H9 (cell line): ENCODE measurements around the gene LIPC. TPM values are rescaled to one million over a fixed set of nuclear protein-coding genes. Genes with fewer than 3 reads are reported as not detected.

Source experiments
- DNase-seq: peaks from one replicate; pipeline ENCODE4 v3.0.0-alpha.2; 2017
- H2AFZ ChIP-seq: one replicate; pipeline ENCODE4 v1.6.1; 2013; ENCODE audit warnings: mild to moderate bottlenecking, low read length, control low read depth, moderate library complexity
- H2AK5ac ChIP-seq: 2 replicates; pipeline ENCODE4 v1.6.1; 2013; ENCODE audit warnings: low read length, control low read depth, mixed read lengths; ENCODE audit not compliant: insufficient read length
- H2BK120ac ChIP-seq: one replicate; pipeline ENCODE4 v1.6.1; 2013; ENCODE audit warnings: low read depth, mild to moderate bottlenecking, low read length, control low read depth, inconsistent platforms; ENCODE audit not compliant: poor library complexity, severe bottlenecking
- H2BK12ac ChIP-seq: 2 replicates; pipeline ENCODE4 v1.6.1; 2013; ENCODE audit warnings: low read length, control low read depth, mixed read lengths, low read depth; ENCODE audit not compliant: insufficient read length
- H2BK15ac ChIP-seq: 2 replicates; pipeline ENCODE4 v1.6.1; 2013; ENCODE audit warnings: low read depth, low read length, control low read depth
- H2BK20ac ChIP-seq: one replicate; pipeline ENCODE4 v1.6.1; 2013; ENCODE audit warnings: low read depth, mild to moderate bottlenecking, low read length, control low read depth, inconsistent platforms; ENCODE audit not compliant: poor library complexity, severe bottlenecking
- H2BK5ac ChIP-seq: 2 replicates; pipeline ENCODE4 v1.6.1; 2013; ENCODE audit warnings: low read length, control low read depth, mixed read lengths; ENCODE audit not compliant: insufficient read length
- H3K14ac ChIP-seq: 2 replicates; pipeline ENCODE4 v1.6.1; 2013; ENCODE audit warnings: low read length, control low read depth; ENCODE audit not compliant: insufficient read depth
- H3K18ac ChIP-seq: 2 replicates; pipeline ENCODE4 v1.6.1; 2013; ENCODE audit warnings: low read depth, mild to moderate bottlenecking, mixed read lengths, low read length, control low read depth; ENCODE audit not compliant: insufficient read length
- H3K23ac ChIP-seq: 2 replicates; pipeline ENCODE4 v1.6.1; 2013; ENCODE audit warnings: low read length, control low read depth, mixed read lengths, low read depth; ENCODE audit not compliant: insufficient read length
- H3K23me2 ChIP-seq: 2 replicates; pipeline ENCODE4 v1.6.1; 2013; ENCODE audit warnings: low read depth, mild to moderate bottlenecking, mixed read lengths, low read length, control low read depth; ENCODE audit not compliant: insufficient read length, poor library complexity, severe bottlenecking
- H3K27ac ChIP-seq: 2 replicates; pipeline ENCODE4 v1.5.1; 2013; ENCODE audit warnings: low read length, control low read depth, mixed read lengths, low read depth; ENCODE audit not compliant: insufficient read length
- H3K27me3 ChIP-seq: 2 replicates; pipeline ENCODE4 v1.6.1; 2013; ENCODE audit warnings: low read length, control low read depth, inconsistent platforms; ENCODE audit not compliant: insufficient read depth
- H3K4ac ChIP-seq: 2 replicates; pipeline ENCODE4 v1.6.1; 2013; ENCODE audit warnings: low read depth, mild to moderate bottlenecking, control low read depth, inconsistent platforms, low read length, moderate library complexity
- H3K4me1 ChIP-seq: 2 replicates; pipeline ENCODE4 v1.6.1; 2013; ENCODE audit warnings: low read length, control low read depth, inconsistent platforms; ENCODE audit not compliant: insufficient read depth
- H3K4me2 ChIP-seq: 2 replicates; pipeline ENCODE4 v1.6.1; 2013; ENCODE audit warnings: low read length, control low read depth, mixed read lengths; ENCODE audit not compliant: insufficient read length, insufficient read depth
- H3K56ac ChIP-seq: 2 replicates; pipeline ENCODE4 v1.6.1; 2013; ENCODE audit warnings: low read depth, mild to moderate bottlenecking, mixed read lengths, low read length, control low read depth; ENCODE audit not compliant: insufficient read length
- H3K79me1 ChIP-seq: 2 replicates; pipeline ENCODE4 v1.6.1; 2013; ENCODE audit warnings: low read depth, mild to moderate bottlenecking, moderate library complexity, low read length, control low read depth, inconsistent platforms; ENCODE audit not compliant: insufficient read depth, poor library complexity, severe bottlenecking
- H3K79me2 ChIP-seq: 2 replicates; pipeline ENCODE4 v1.6.1; 2013; ENCODE audit warnings: low read length, control low read depth, inconsistent platforms; ENCODE audit not compliant: insufficient read depth
- H3K9ac ChIP-seq: 2 replicates; pipeline ENCODE4 v1.6.1; 2013; ENCODE audit warnings: low read length, control low read depth, mixed read lengths; ENCODE audit not compliant: insufficient read length; ENCODE audit errors: extremely low read depth
- H3K9me3 ChIP-seq: one replicate; pipeline ENCODE4 v1.6.1; 2013; ENCODE audit warnings: low read depth, low read length, inconsistent platforms; ENCODE audit not compliant: control insufficient read depth
- H3T11ph ChIP-seq: one replicate; pipeline ENCODE4 v1.6.1; 2013; ENCODE audit warnings: mild to moderate bottlenecking, low read length, control low read depth, inconsistent platforms
- H4K20me1 ChIP-seq: one replicate; pipeline ENCODE4 v1.6.1; 2013; ENCODE audit not compliant: control insufficient read depth, insufficient read length, insufficient read depth
- H4K5ac ChIP-seq: 2 replicates; pipeline ENCODE4 v1.6.1; 2013; ENCODE audit warnings: low read depth, mild to moderate bottlenecking, mixed read lengths, low read length, control low read depth; ENCODE audit not compliant: insufficient read length
- H4K8ac ChIP-seq: replicated peaks from 2 replicates; pipeline ENCODE4 v1.6.1; 2013; ENCODE audit warnings: low read length, control low read depth, mixed read lengths, low read depth; ENCODE audit not compliant: insufficient read length
- H4K91ac ChIP-seq: 2 replicates; pipeline ENCODE4 v1.6.1; 2013; ENCODE audit warnings: low read depth, mild to moderate bottlenecking, moderate library complexity, mixed read lengths, low read length, control low read depth; ENCODE audit not compliant: insufficient read length
- H3K27ac Mint-ChIP-seq, 3 experiments: 2 replicates in 2 of 3; 3 replicates in 1 of 3; pipeline ENCODE4 v1.8.0; 2020 to 2021; ENCODE audit warnings: mixed read lengths in 3 of 3, mild to moderate bottlenecking in 1 of 3, moderate library complexity in 1 of 3
- H3K27me3 Mint-ChIP-seq: 2 replicates; pipeline ENCODE4 v1.8.0; 2021; ENCODE audit warnings: low read depth, mild to moderate bottlenecking, moderate library complexity, mixed read lengths
- H3K36me3 Mint-ChIP-seq, 3 experiments: 2 replicates in 2 of 3; 3 replicates in 1 of 3; pipeline ENCODE4 v1.8.0; 2020 to 2021; ENCODE audit warnings: low read depth in 3 of 3, mixed read lengths in 3 of 3; ENCODE audit not compliant: insufficient read depth in 1 of 3
- H3K4me1 Mint-ChIP-seq, 2 experiments: 2 replicates each; pipeline ENCODE4 v1.8.0; 2020; ENCODE audit warnings: mixed read lengths in 2 of 2
- H3K4me3 Mint-ChIP-seq, 2 experiments: 2 replicates in 1 of 2; 3 replicates in 1 of 2; pipeline ENCODE4 v1.8.0; 2020 to 2021; ENCODE audit warnings: mild to moderate bottlenecking in 2 of 2, mixed read lengths in 2 of 2, moderate library complexity in 1 of 2
- H3K9me3 Mint-ChIP-seq, 2 experiments: 2 replicates in 1 of 2; 3 replicates in 1 of 2; pipeline ENCODE4 v1.8.0; 2020; ENCODE audit warnings: mild to moderate bottlenecking in 2 of 2, mixed read lengths in 2 of 2, moderate library complexity in 1 of 2
- WGBS: extraction: QIAGEN DNeasy Blood & Tissue Kit; methylation state at CpG from one replicate; pipeline ENCODE4 v1.1.7; 2013; ENCODE audit warnings: missing lambda C conversion rate, low lambda C conversion rate, mixed read lengths; ENCODE audit not compliant: insufficient read length; ENCODE audit errors: extremely low coverage; 5-methylcytosine and 5-hydroxymethylcytosine counted together
- total RNA-seq: library from RNA; stranded (reverse); gene quantifications from 2 replicates; pipeline ENCODE4 v1.2.1, GENCODE V29; 2021
- TF ChIP-seq, protein P1 (sequence below): fragments of 200-600 bp; sonication (generic); conservative IDR thresholded peaks from 3 replicates; pipeline ENCODE4 v1.8.0; 2021; ENCODE audit warnings: antibody characterized with exemption, mild to moderate bottlenecking

Gene LIPC
- total RNA-seq, 1 experiment from 2014 or later, result not detected

- H3K4ac ChIP-seq, result no peak overlapping the region
- WGBS, result no CpG with 5 or more reads among the region's 17 CpGs
- H3K23me2 ChIP-seq, result no peaks in the 10 kb centered on the region
- no peaks in the 10 kb centered on the region for H3K9me3 ChIP-seq
- DNase-seq, result no peak
- H3K14ac ChIP-seq, result no peak overlapping the region
- no peak overlapping the region for H4K91ac ChIP-seq
- no peak overlapping the region for H2BK20ac ChIP-seq
- H3K56ac ChIP-seq, result no peak overlapping the region
- no peak overlapping the region for H3K18ac ChIP-seq
- no peaks in the 10 kb centered on the region for H3K79me1 ChIP-seq
- H3K4me2 ChIP-seq, result no peak overlapping the region
- no peak overlapping the region for H2BK15ac ChIP-seq
- Mint-ChIP-seq H3K36me3 (no peaks in the 10 kb centered on the region), H3K4me3 (no peak overlapping the region), H3K27me3 (no peaks in the 10 kb centered on the region; the same call in 1 of the 2 replicates), H3K9me3 (no peaks in the 10 kb centered on the region), H3K4me1 (peaks cover 5% of the 10 kb centered on the region in 2 experiments), H3K27ac (no peak overlapping the region)
- H2AK5ac ChIP-seq, result no peak overlapping the region
- TF ChIP-seq, protein P1, sequence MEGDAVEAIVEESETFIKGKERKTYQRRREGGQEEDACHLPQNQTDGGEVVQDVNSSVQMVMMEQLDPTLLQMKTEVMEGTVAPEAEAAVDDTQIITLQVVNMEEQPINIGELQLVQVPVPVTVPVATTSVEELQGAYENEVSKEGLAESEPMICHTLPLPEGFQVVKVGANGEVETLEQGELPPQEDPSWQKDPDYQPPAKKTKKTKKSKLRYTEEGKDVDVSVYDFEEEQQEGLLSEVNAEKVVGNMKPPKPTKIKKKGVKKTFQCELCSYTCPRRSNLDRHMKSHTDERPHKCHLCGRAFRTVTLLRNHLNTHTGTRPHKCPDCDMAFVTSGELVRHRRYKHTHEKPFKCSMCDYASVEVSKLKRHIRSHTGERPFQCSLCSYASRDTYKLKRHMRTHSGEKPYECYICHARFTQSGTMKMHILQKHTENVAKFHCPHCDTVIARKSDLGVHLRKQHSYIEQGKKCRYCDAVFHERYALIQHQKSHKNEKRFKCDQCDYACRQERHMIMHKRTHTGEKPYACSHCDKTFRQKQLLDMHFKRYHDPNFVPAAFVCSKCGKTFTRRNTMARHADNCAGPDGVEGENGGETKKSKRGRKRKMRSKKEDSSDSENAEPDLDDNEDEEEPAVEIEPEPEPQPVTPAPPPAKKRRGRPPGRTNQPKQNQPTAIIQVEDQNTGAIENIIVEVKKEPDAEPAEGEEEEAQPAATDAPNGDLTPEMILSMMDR, result no peak
- no peak overlapping the region for H3K23ac ChIP-seq
- H2AFZ ChIP-seq, result no peak overlapping the region
- H3K79me2 ChIP-seq, result no peaks in the 10 kb centered on the region
- H3K9ac ChIP-seq, result no peak overlapping the region
- no peak overlapping the region for H4K8ac ChIP-seq
- H3T11ph ChIP-seq, result no peak overlapping the region
- H3K27me3 ChIP-seq, result no peaks in the 10 kb centered on the region
- H2BK5ac ChIP-seq, result no peak overlapping the region
- no peaks in the 10 kb centered on the region for H3K4me1 ChIP-seq
- H3K27ac ChIP-seq, result no peak overlapping the region
- no peak overlapping the region for H2BK12ac ChIP-seq
- no peak overlapping the region for H4K5ac ChIP-seq
- H4K20me1 ChIP-seq, result no peaks in the 10 kb centered on the region
- no peak overlapping the region for H2BK120ac ChIP-seq
Observed at GRCh38 chr15:58543664-58544335, 112.0 kb downstream of the LIPC start.
